SK-N-SH (cell line): Measurements from ENCODE around the gene IRGQ. TPM values are rescaled to one million over a fixed set of nuclear protein-coding genes. Genes with fewer than 3 reads are reported as not detected.
"Not testable (repeated sequence)": the region's sequence is repeated elsewhere in the genome, so short reads cannot be mapped to it uniquely, and the experiment has no call there.

ENCODE experiments used
- CTCF ChIA-PET: fragments of 300-600, 350-600 bp; formaldehyde crosslinking; extraction: SDS; loops from one replicate; lab custom pipeline; 2021; lab: Yijun Ruan, JAX
- POLR2A ChIA-PET: fragments of 350-600 bp; sonication (Branson Sonifier 250); formaldehyde crosslinking; extraction: SDS; loops from one replicate; lab custom pipeline; 2020; ENCODE audit warnings: antibody characterized with exemption, inconsistent platforms; lab: Yijun Ruan, JAX
- DNase-seq: peaks from one replicate; pipeline ENCODE4 v3.0.0; 2012
- H2AFZ ChIP-seq: fragments of 200-600 bp; sonication (generic); 2 replicates; pipeline ENCODE4 v1.8.1; 2016; ENCODE audit warnings: antibody characterized with exemption, mild to moderate bottlenecking, low read depth
- H3F3A ChIP-seq: fragments of 200-600 bp; sonication (generic); replicated peaks from 2 replicates; pipeline ENCODE3; 2016; ENCODE audit warnings: antibody characterized with exemption, mild to moderate bottlenecking; ENCODE audit not compliant: insufficient read depth
- H3K27ac ChIP-seq, 2 experiments: fragments of 200-500 bp in 1 of 2; fragments of 200-600 bp in 1 of 2; sonication (Bioruptor generic) in 1 of 2; sonication (generic), shearing (Covaris generic) in 1 of 2; 2 replicates each; pipeline versions ENCODE4 v1.5.1 to v1.6.1; 2014 to 2016; ENCODE audit warnings: low read depth in 2 of 2, inconsistent platforms in 1 of 2, low read length in 1 of 2, mild to moderate bottlenecking in 1 of 2, mixed read lengths in 1 of 2
- H3K27me3 ChIP-seq: fragments of 200-600 bp; sonication (generic), shearing (Covaris generic); 2 replicates; pipeline ENCODE4 v1.6.1; 2016; ENCODE audit warnings: mixed run types; ENCODE audit not compliant: insufficient read depth
- H3K36me3 ChIP-seq, 2 experiments: fragments of 200-500 bp in 1 of 2; fragments of 200-600 bp in 1 of 2; sonication (Bioruptor generic) in 1 of 2; sonication (generic) in 1 of 2; replicated peaks in 1 of 2; 2 replicates each; pipeline versions ENCODE3 to v1.5.1; 2014 to 2016; ENCODE audit warnings: low read length in 1 of 2, mild to moderate bottlenecking in 1 of 2; ENCODE audit not compliant: insufficient read depth in 2 of 2, control insufficient read depth in 1 of 2
- H3K4me1 ChIP-seq, 2 experiments: fragments of 200-500 bp in 1 of 2; fragments of 200-600 bp in 1 of 2; sonication (Bioruptor generic) in 1 of 2; sonication (generic), shearing (Covaris generic) in 1 of 2; 2 replicates each; pipeline versions ENCODE4 v1.5.1 to v1.6.1; 2014 to 2016; ENCODE audit warnings: low read depth in 1 of 2, low read length in 1 of 2, mixed run types in 1 of 2; ENCODE audit not compliant: insufficient read depth in 2 of 2, control insufficient read depth in 1 of 2
- H3K4me2 ChIP-seq: fragments of 200-600 bp; sonication (generic), shearing (Covaris generic); 2 replicates; pipeline ENCODE4 v1.6.1; 2017; ENCODE audit warnings: mixed run types
- H3K4me3 ChIP-seq, 2 experiments: fragments of 200-500 bp in 1 of 2; fragments of 200-600 bp in 1 of 2; sonication (Bioruptor generic) in 1 of 2; sonication (generic), shearing (Covaris generic) in 1 of 2; 2 replicates each; pipeline versions ENCODE4 v1.5.1 to v1.8.1; 2014 to 2016; ENCODE audit warnings: low read depth in 2 of 2, inconsistent platforms in 1 of 2, low read length in 1 of 2, mild to moderate bottlenecking in 1 of 2, mixed read lengths in 1 of 2, moderate library complexity in 1 of 2
- H3K79me2 ChIP-seq: fragments of 200-600 bp; sonication (generic); 2 replicates; pipeline ENCODE4 v1.8.1; 2017; ENCODE audit warnings: mild to moderate bottlenecking; ENCODE audit not compliant: insufficient read depth
- H3K9ac ChIP-seq: fragments of 200-600 bp; sonication (generic); 2 replicates; pipeline ENCODE4 v1.6.1; 2017; ENCODE audit warnings: mixed run types
- H3K9me2 ChIP-seq: fragments of 200-600 bp; sonication (generic); 2 replicates; pipeline ENCODE4 v1.6.1; 2017; ENCODE audit warnings: mixed run types
- H3K9me3 ChIP-seq: fragments of 200-600 bp; sonication (generic); 2 replicates; pipeline ENCODE4 v1.6.1; 2017; ENCODE audit warnings: mixed run types, mild to moderate bottlenecking, moderate library complexity
- H4K20me1 ChIP-seq: fragments of 200-600 bp; sonication (generic); 2 replicates; pipeline ENCODE4 v1.6.1; 2017; ENCODE audit warnings: mild to moderate bottlenecking, mixed run types; ENCODE audit not compliant: insufficient read depth
- CHD2 ChIP-seq: fragments of 150-350 bp; IDR thresholded peaks from 2 replicates; pipeline ENCODE4 v1.6.1; 2018; ENCODE audit warnings: low read length; ENCODE audit not compliant: partially characterized antibody
- EZH2phosphoT487 ChIP-seq: fragments of 200-600 bp; sonication (generic); IDR thresholded peaks from 2 replicates; pipeline ENCODE4 v1.6.1; 2017; ENCODE audit warnings: low read depth, mixed run types, mild to moderate bottlenecking, antibody characterized with exemption, moderate library complexity, borderline replicate concordance
- FOSL2 ChIP-seq: IDR thresholded peaks from 2 replicates; pipeline ENCODE4 v1.4.0; 2012; ENCODE audit warnings: low read depth, mild to moderate bottlenecking, moderate library complexity, borderline replicate concordance
- FOXJ3 ChIP-seq: sonication (generic); formaldehyde crosslinking; IDR thresholded peaks from 2 replicates; pipeline ENCODE4 v1.5.1; 2020; ENCODE audit warnings: mild to moderate bottlenecking, missing genetic modification reagents
- JUND ChIP-seq: IDR thresholded peaks from 2 replicates; pipeline ENCODE4 v1.4.0; 2012
- MXI1 ChIP-seq: IDR thresholded peaks from 2 replicates; pipeline ENCODE4 v1.6.1; 2012; ENCODE audit warnings: mild to moderate bottlenecking, low read depth, low read length, improper control_type of control experiment
- NFIC ChIP-seq: IDR thresholded peaks from 2 replicates; pipeline ENCODE4 v1.4.0; 2012; ENCODE audit warnings: borderline replicate concordance
- NRF1 ChIP-seq: IDR thresholded peaks from 2 replicates; pipeline ENCODE4 v1.6.1; 2012; ENCODE audit warnings: low read depth, mild to moderate bottlenecking, low read length
- RCOR1 ChIP-seq: fragments of 150-350 bp; IDR thresholded peaks from 2 replicates; pipeline ENCODE4 v1.6.1; 2017; ENCODE audit warnings: antibody characterized with exemption, low read length
- RXRA ChIP-seq: IDR thresholded peaks from 2 replicates; pipeline ENCODE4 v1.4.0; 2012; ENCODE audit warnings: low read depth, mild to moderate bottlenecking, borderline replicate concordance
- SIN3A ChIP-seq: IDR thresholded peaks from 2 replicates; pipeline ENCODE4 v1.6.1; 2012; ENCODE audit warnings: low read depth, mild to moderate bottlenecking, low read length, moderate library complexity, borderline replicate concordance
- SMC3 ChIP-seq: IDR thresholded peaks from 2 replicates; pipeline ENCODE4 v1.6.1; 2012; ENCODE audit warnings: low read depth, low read length, improper control_type of control experiment
- TAF1 ChIP-seq: IDR thresholded peaks from 2 replicates; pipeline ENCODE4 v1.6.1; 2012; ENCODE audit warnings: low read depth, mild to moderate bottlenecking, low read length, moderate library complexity, borderline replicate concordance
- TEAD4 ChIP-seq: IDR thresholded peaks from 2 replicates; pipeline ENCODE4 v1.4.0; 2012; ENCODE audit warnings: mild to moderate bottlenecking, borderline replicate concordance; ENCODE audit not compliant: insufficient read depth
- WGBS: methylation state at CpG from one replicate; pipeline ENCODE4 v1.1.6; 2017; ENCODE audit warnings: low lambda C conversion rate; 5-methylcytosine and 5-hydroxymethylcytosine counted together
- polyA plus RNA-seq, 3 experiments: library from polyadenylated mRNA; depleted of rRNA; stranded (reverse); fragments of >200 nt; gene quantifications; 2 replicates each; pipeline ENCODE4 v1.2.3, GENCODE V29; 2012
- TF ChIP-seq, protein P1 (sequence below): fragments of 150-350 bp; IDR thresholded peaks from 2 replicates; pipeline ENCODE4 v1.6.1; 2016; ENCODE audit warnings: mild to moderate bottlenecking, low read depth, low read length
- TF ChIP-seq, protein P2 (sequence below): IDR thresholded peaks from 2 replicates; pipeline ENCODE4 v1.6.1; 2012; ENCODE audit warnings: mild to moderate bottlenecking, low read depth, low read length, moderate library complexity
- TF ChIP-seq, protein P3 (sequence below): IDR thresholded peaks from 2 replicates; pipeline ENCODE4 v1.4.0; 2012; ENCODE audit warnings: low read depth, borderline replicate concordance

IRGQ gene
- polyA plus RNA-seq, 1 of the 3 experiments (the other 2 are of a cell fraction) = 8.4 TPM

DNA sequence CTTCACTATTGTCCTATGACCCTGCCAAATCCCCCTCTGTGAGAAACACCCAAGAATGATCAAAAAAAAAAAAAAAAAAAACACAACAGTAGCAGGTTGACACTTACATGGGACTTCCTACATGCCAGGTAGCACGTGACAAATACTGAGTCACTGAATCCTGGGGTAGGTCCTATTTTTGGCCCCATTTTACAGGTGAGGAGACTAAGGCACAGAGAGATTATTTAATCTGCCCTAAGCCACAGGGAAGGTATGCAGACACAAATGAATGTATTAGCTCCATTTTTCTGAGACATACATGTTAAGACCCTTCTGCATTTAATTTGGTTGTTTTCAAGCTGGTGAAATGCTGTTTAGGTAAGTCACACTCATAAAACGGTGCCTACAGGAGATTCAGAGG lies 47.2 kb downstream of the IRGQ start:
- H3K4me1 ChIP-seq = no peaks in the 10 kb centered on the region
- peaks cover 6% of the 10 kb centered on the region for H3F3A ChIP-seq
- H3K9me2 ChIP-seq = no peaks in the 10 kb centered on the region
- no peaks in the 10 kb centered on the region for H3K79me2 ChIP-seq
- POLR2A ChIA-PET = no interaction called here
- H3K9me3 ChIP-seq = no peaks in the 10 kb centered on the region
- TF ChIP-seq, protein P1, sequence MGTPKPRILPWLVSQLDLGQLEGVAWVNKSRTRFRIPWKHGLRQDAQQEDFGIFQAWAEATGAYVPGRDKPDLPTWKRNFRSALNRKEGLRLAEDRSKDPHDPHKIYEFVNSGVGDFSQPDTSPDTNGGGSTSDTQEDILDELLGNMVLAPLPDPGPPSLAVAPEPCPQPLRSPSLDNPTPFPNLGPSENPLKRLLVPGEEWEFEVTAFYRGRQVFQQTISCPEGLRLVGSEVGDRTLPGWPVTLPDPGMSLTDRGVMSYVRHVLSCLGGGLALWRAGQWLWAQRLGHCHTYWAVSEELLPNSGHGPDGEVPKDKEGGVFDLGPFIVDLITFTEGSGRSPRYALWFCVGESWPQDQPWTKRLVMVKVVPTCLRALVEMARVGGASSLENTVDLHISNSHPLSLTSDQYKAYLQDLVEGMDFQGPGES = no peak
- TF ChIP-seq SIN3A = no peak
- TF ChIP-seq, all 33 proteins: peak for 0
- Histone ChIP-seq H4K20me1 (no peaks in the 10 kb centered on the region), H3K9ac (no peak overlapping the region), H3K4me2 (no peak overlapping the region), H3K27ac (no peak overlapping the region), H2AFZ (no peak overlapping the region), H3K27me3 (no peaks in the 10 kb centered on the region), H3K36me3 (peaks cover 11 to 38% of the 10 kb centered on the region in 2 experiments), H3K4me3 (no peak overlapping the region)
- CTCF ChIA-PET = no interaction called here
- no peak for DNase-seq
- WGBS = 73% methylated on average over 2 of the region's 2 CpGs

DNA sequence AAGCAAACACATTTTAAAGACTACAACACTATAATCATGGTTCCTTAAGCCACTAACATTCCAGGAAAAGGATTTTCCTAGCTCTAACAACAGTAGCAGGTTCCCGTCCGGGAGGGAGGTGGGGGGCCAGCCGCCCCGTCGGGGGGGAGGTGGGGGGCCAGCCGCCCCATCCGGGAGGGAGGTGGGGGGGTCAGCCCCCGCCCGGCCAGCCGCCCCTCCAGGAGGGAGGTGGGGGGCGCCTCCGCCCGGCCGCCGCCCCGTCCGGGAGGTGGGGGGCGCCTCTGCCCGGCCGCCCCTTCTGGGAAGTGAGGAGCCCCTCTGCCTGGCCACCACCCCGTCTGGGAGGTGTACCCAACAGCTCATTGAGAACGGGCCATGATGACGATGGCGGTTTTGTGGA lies 48.0 kb downstream of the IRGQ start:
- H4K20me1 ChIP-seq, H3K9me2 ChIP-seq, H3K4me2 ChIP-seq, H3K9me3 ChIP-seq, H3K4me3 ChIP-seq, H3K27ac ChIP-seq, DNase-seq, H3K27me3 ChIP-seq, H2AFZ ChIP-seq, POLR2A ChIA-PET, H3K9ac ChIP-seq, H3K4me1 ChIP-seq, H3K79me2 ChIP-seq, H3F3A ChIP-seq: not testable (repeated sequence)
- H3K36me3 ChIP-seq = peaks cover 12 to 40% of the 10 kb centered on the region in 2 experiments
- WGBS = no CpG with 5 or more reads among the region's 24 CpGs
- CTCF ChIA-PET = interaction anchor here (0.6 kb wide), 1 partner anchor 109 kb away, joined by 3 read pairs; no protein-coding TSS in a partner anchor

DNA sequence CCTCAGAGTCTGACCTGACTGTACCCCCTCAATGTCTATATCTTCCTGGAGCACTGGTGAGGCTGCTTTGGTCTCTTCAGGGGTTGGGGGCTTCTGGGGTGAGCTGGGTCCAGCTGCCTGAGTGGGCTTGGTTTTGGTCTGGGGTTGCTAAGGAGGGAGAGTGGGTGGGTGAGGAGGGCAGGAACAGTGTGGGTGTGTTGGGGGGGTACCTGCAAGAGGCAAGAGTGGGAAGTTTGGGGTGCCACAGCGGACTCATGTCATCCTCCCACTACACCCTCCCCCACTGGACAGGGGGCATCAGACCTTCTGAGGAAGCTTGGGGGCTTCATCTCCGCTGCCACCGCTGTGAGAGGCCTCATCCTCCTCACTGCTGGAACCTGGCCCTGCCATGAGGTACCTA lies 49.4 kb downstream of the IRGQ start:
- Histone ChIP-seq H3K4me2 (no peak overlapping the region), H4K20me1 (no peaks in the 10 kb centered on the region), H3K27ac (no peak overlapping the region), H3K4me1 (no peaks in the 10 kb centered on the region), H3K9me2 (no peaks in the 10 kb centered on the region), H3K36me3 (peaks cover 14 to 34% of the 10 kb centered on the region in 2 experiments), H3K9ac (no peak overlapping the region), H3K4me3 (no peak overlapping the region), H3K79me2 (no peaks in the 10 kb centered on the region), H3F3A (peaks cover 6% of the 10 kb centered on the region), H3K27me3 (no peaks in the 10 kb centered on the region), H2AFZ (no peak overlapping the region), H3K9me3 (no peaks in the 10 kb centered on the region)
- ChIA-PET POLR2A (interaction anchor here (1.2 kb wide), 1 partner anchor 33 kb away, joined by 3 read pairs; no protein-coding TSS in a partner anchor), CTCF (interaction anchor here (1.2 kb wide), 1 partner anchor 9 kb away, joined by 10 read pairs; no protein-coding TSS in a partner anchor)
- no peak for DNase-seq
- WGBS = 80% methylated on average over 1 of the region's 3 CpGs
- no peak for TF ChIP-seq TEAD4
- no peak for TF ChIP-seq EZH2phosphoT487
- TF ChIP-seq FOSL2 = no peak
- TF ChIP-seq CHD2 = no peak
- TF ChIP-seq FOXJ3 (CRISPR knock-in tag) = no peak
- TF ChIP-seq, protein P2, sequence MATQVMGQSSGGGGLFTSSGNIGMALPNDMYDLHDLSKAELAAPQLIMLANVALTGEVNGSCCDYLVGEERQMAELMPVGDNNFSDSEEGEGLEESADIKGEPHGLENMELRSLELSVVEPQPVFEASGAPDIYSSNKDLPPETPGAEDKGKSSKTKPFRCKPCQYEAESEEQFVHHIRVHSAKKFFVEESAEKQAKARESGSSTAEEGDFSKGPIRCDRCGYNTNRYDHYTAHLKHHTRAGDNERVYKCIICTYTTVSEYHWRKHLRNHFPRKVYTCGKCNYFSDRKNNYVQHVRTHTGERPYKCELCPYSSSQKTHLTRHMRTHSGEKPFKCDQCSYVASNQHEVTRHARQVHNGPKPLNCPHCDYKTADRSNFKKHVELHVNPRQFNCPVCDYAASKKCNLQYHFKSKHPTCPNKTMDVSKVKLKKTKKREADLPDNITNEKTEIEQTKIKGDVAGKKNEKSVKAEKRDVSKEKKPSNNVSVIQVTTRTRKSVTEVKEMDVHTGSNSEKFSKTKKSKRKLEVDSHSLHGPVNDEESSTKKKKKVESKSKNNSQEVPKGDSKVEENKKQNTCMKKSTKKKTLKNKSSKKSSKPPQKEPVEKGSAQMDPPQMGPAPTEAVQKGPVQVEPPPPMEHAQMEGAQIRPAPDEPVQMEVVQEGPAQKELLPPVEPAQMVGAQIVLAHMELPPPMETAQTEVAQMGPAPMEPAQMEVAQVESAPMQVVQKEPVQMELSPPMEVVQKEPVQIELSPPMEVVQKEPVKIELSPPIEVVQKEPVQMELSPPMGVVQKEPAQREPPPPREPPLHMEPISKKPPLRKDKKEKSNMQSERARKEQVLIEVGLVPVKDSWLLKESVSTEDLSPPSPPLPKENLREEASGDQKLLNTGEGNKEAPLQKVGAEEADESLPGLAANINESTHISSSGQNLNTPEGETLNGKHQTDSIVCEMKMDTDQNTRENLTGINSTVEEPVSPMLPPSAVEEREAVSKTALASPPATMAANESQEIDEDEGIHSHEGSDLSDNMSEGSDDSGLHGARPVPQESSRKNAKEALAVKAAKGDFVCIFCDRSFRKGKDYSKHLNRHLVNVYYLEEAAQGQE = no peak
- TF ChIP-seq, protein P3, sequence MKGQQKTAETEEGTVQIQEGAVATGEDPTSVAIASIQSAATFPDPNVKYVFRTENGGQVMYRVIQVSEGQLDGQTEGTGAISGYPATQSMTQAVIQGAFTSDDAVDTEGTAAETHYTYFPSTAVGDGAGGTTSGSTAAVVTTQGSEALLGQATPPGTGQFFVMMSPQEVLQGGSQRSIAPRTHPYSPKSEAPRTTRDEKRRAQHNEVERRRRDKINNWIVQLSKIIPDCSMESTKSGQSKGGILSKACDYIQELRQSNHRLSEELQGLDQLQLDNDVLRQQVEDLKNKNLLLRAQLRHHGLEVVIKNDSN = no peak
- TF ChIP-seq RCOR1 = no peak
- no peak for TF ChIP-seq JUND
- TF ChIP-seq RXRA = no peak
- no peak for TF ChIP-seq NRF1
- TF ChIP-seq MXI1 = no peak
- TF ChIP-seq TAF1 = no peak
- no peak for TF ChIP-seq SMC3
- TF ChIP-seq NFIC = no peak
